GM18507 (cell line): ENCODE results near the gene CYP2B6.
"Not testable (repeated sequence)": the region's sequence is repeated elsewhere in the genome, so short reads cannot be mapped to it uniquely, and the experiment has no call there.

Experiments
- DNase-seq: peaks from one replicate; pipeline ENCODE4 v3.0.0; 2011; ENCODE audit warnings: low read depth; ENCODE audit not compliant: insufficient read length; ENCODE audit errors: extremely low spot score
- FAIRE-seq: peaks from 2 replicates; lab custom pipeline; 2011; peaks lifted over from hg19 to GRCh38; lab: Jason Lieb, UNC

Gene CYP2B6

DNA sequence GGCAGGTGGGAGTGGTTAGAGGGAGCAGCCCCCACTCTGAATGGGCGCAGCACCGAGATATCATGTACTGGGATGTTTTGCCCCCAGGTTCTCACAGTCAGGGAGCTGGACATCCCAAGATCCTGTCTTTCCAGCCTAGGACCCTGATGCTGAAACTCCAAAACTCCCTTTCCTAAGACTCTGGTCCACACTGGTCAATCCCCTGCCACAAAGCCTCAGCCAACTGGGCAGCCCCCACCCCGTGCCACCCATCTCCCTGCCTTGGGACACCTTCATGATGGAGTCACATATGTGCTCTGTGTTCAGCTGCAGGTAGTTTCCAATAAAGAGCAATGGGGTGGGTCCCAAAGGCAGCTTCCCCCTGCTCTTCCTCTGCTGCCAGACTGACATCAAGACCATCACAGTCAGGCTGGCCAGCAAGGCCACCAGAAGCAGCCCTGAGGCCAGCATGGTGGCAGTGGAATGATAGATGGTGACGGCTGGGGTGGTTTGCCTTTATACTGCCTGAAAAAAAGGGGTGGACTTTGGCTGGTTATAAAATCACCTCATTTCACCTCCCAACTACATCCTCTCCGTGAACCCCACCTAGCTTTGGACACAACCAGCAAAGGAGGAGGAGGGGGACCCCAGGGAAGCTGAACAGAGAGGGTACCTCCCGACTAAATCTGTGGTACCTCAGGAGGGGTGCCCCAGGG, 36.3 kb downstream of the CYP2B6 start:
- no peak for FAIRE-seq
- no peak for DNase-seq

DNA sequence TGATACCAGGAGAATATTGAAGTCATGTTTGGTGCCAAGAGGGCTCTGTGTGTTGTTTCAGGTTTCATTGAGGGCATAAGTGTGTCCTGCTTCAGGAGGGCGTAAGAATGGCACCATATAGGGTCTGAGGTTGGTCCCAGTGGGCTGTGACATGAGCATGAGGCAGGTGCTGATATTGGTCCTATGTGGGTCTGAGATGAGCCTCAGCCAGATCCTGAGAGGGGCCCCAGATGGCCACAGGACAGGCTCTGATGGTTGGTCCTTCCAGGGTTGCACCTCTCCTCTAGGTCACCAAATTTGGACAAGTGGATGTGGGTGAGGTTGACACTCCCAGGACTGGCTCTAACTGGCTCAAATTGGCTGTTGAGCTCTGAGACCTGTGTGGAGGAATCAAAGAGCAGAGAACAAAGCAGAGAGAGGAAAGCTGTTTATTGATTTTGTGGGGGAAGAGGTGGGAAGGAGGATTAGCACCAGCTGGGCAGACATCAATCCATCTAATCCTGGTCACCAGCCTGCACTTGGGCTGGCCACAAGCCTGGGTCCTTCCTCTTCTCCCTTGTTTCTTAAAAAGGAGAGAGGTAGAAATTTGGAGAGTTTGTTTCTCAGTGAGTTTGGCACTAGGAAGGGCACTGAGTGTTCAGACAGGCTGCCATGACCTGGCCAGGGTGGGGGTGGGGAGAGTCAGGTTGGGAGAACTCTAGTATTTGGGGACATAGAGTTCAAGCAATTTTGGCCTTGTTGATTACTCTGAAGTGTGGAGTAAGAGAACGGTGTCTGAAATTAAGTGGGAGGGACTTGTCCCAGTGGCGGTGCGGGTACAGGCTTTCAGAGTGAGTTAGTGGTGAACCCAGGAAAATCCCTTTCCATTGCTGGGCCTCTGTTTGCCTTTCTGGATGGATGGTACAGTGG, 38.7 kb downstream of the CYP2B6 start:
- no peak for DNase-seq
- FAIRE-seq = no peak

DNA sequence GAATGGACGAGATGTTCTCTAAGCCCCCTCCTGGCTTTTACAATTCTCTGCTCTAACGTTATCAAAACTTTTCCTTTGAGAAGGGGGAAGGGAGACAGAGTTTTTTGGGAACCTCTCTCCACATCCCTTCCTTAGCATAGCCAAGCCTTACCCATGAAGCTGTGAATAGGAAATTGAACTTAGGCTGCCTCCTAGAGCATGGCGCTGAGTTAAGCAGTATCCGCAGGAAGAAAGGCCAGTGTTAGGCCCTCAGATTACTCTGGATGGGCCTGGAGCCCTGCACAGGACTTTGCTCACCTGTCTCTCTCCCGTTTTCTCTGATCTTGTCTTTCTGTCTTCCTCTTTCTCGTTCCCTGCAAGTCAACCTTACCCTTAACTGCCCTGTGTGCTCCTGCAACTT, 39.6 kb downstream of the CYP2B6 start:
- no peak for FAIRE-seq
- DNase-seq = no peak

DNA sequence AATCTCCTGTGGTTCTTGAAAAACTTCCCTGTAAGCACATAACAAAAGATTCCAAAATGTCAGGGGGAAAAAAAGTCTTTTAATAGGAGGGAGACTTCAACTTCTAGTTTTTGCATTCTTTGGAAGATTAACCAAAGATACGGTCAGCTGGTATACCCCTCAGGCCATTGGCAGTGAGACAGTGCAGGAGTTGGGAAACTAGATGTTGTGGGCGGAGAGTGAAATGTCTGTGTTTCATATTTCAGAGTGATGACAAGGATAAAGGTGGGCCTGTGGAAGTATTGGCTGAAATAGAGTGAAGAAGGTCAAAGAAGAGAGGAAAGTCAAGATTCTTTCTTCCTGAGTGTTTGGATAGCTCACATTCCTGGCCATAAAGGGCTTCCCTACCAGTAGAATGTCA, 40.8 kb downstream of the CYP2B6 start:
- DNase-seq (no peak), FAIRE-seq (no peak)

DNA sequence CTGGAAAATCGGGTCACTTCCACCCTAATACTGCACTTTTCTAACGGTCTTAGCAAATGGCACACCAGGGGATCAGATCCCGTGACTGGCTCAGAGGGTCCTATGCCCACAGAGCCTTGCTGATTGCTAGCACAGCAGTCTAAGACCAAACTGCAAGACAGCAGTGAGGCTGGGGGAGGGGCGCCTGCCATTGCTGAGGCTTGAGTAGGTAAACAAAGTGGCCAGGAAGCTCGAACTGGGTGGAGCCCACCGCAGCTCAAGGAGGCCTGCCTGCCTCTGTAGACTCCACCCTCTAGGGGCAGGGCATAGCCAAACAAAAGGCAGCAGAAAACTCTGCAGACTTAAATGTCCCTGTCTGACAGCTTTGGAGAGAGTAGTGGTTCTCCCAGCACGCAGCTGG, 42.2 kb downstream of the CYP2B6 start:
- not testable (repeated sequence) for DNase-seq, FAIRE-seq

DNA sequence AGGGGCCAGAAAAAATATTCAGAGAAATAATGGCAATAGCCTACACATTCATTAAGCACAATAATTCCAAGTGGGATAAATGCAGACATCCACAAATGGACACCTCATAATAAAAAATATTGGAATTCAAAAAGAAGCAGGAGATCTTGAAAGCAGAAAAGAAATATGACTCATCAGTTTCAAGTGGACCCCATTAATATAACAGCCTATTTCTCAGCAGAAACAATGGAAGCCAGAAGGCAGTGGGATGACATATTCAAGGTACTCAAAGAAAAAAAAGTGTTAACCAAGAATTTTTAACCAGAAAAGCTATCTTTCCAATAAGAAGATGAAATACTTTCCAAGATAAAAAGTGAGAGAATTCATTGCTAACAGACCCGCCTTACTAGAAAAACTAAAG, 48.7 kb downstream of the CYP2B6 start:
- DNase-seq = no peak
- no peak for FAIRE-seq

DNA sequence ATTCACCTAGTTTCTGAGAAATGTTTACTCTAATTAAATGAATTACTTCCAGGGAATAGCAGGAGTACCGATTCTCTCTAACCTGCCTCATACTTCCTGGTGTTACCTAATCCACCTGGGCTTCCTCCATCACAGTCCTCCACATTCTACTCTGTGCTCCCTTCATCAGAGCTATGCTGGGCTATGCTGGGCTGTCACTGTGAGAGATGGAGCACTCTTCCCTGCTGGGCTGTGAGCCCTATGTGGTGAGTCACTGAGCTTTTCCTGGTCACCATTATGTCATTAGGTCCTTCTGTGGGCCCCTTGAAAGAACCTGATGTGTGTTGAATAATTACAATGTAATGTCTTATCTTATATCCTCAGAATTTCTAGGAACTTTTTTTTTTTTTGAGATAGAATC, 54.0 kb downstream of the CYP2B6 start:
- DNase-seq, FAIRE-seq: not testable (repeated sequence)

DNA sequence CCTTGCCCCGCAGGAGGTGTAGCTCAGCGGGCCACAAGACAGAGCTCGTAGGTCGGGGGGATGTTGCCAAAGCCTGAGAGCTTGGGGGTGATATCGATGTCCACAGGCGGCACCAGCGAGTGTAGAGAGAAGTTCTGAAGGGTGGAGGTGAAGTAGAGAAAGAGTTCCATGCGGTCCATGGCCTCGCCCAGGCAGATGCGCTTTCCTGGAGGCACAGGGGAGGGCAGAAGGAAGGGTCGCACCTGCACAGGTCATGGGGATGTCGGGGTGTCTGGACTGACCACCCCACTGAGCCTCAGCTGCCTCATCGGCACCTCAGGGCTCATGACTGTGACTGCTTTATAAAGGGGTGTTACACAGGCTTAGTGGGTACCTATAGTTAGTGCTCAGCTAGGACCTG, 59.3 kb downstream of the CYP2B6 start:
- FAIRE-seq = no peak
- DNase-seq = no peak

DNA sequence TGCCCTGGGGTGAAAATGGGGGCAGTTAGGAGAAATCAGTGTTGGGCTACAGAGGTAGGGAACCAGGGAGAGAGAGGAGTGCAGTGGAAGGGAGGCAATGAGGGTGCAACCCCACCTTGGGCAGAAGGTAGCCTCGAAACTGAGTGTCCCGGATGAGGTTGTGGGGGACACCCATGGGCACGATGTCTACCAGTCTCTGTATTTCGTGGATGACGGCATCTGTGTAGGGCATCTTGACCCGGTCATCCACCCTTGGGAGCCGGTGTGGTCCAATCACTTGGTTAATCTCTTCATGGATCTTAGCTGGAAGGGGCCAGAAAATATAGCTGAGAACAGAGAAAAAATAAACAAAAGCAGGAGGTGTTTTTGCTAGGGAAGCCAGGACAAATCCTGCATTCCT, 61.1 kb downstream of the CYP2B6 start:
- FAIRE-seq, DNase-seq: not testable (repeated sequence)

DNA sequence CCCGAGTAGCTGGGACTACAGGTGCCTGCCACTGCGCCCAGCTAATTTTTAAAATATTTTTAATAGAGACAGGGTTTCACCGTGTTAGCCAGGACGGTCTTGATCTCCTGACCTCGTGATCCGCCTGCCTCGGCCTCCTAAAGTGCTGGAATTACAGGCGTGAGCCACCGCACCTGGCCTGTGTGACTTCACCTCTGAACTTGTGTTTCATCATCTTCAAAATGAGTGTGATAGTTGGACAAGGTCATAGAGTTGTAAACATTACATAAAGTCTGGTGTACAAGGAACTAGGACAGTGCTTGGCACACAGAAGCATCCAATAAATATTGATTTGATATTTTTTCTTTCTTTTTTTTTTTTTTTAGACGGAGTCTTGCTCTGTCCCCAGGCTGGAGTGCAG, 62.2 kb downstream of the CYP2B6 start:
- not testable (repeated sequence) for DNase-seq, FAIRE-seq

DNA sequence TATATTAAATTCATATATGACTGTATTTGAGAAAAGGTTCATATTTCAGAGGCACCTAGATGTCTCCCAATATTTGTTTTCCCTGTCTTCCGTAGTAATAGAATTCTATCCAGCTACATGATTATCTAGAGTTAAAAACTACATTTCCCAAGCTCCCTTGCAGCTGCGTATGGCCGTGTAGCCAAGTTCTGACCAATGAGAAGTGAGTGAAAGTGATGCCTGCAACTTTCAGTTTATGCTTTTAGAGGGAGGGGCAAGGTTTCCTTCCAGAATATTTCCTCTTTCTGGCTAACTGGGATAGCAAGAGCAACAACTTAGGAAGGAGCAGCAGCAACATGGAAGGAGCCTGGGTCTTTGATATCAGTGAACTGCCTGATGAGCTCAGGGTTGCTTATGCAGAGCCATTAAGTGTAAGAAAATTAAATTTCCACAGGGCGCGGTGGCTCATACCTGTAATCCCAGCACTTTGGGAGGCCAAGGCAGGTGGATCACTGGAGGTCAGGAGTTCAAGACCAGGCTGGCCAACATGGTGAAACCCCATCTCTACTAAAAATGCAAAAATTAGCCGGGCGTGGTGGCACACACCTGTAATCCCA, 74.0 kb downstream of the CYP2B6 start:
- FAIRE-seq = peak; percentile 42

More for the DNA sequence above, 74.0 kb downstream of the CYP2B6 start:
- DNase-seq = no peak
